AG20443 (cell line): Measurements from ENCODE around the gene CNNM2.
"Not testable (repeated sequence)": the region's sequence is repeated elsewhere in the genome, so short reads cannot be mapped to it uniquely, and the experiment has no call there.

Experiments
- DNase-seq: peaks from one replicate; pipeline ENCODE4 v3.0.0; 2012; ENCODE audit warnings: low spot score, mixed read lengths

Gene CNNM2

GRCh38 chr10:102967123-102967522, 49.0 kb downstream of the CNNM2 start:
- no peak for DNase-seq

DNA sequence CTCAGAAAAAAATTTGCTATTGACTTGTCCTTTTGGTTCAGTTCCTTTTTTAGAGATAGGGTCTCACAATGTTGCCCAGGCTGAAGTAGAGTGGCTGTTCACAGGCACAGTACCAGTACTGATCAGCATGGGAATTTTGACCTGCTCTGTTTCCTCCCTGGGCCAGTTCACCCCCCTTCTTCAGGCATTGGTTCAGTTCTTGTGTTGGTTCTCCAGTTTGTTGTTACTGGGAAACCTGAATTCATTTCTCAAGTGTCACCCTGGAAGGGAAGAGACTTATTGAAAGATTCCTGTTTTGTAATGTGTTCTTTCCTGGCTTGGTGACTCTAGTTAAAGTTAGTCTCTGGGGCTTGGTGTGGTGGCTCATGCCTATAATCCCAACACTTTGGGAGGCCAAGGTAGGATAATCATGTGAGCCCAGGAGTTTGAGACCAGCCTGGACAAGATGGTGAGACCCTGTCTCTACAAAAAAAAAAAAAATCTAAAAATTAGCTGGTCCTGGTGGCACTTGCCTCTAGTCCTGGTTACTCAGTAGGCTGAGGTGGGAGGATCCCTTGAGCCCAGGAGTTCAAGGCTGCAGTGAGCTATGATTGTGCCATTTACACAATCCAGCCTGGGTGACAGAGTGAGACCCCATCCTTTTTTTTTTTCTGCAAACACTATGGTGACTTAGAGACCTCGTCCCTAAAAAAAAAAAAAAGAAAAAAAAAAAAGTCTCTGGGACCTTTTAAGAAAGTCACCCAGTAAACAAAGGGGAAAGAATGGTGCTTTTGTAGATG, 52.7 kb downstream of the CNNM2 start:
- peak; percentile 21 for DNase-seq

- peak; percentile 43 for DNase-seq
Measured at GRCh38 chr10:102975483-102976379, 57.6 kb downstream of the CNNM2 start.

- DNase-seq = not testable (repeated sequence)
Measured at GRCh38 chr10:102976380-102976726, 58.3 kb downstream of the CNNM2 start.

DNA sequence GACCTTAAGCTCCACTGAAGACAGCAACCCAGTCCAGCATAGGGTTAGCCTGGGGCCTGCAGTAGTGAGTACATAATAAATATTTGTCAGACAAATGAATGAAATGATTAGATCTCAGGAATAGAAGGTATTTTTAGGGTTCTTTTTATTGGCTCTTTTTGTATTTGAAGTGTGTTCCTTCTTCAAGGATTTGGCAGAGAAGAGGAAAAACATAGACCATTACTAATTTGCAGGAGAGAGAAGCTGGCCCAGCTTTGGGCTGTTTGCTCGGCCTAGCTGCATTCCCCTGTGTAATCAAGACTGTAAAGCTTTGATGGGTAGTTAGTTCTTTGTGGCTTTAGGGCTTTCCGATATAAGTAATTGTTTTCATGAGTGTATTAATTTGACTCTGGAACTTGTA, 64.2 kb downstream of the CNNM2 start:
- DNase-seq = no peak

GRCh38 chr10:102984086-102984485, 66.0 kb downstream of the CNNM2 start:
- DNase-seq = no peak

DNA sequence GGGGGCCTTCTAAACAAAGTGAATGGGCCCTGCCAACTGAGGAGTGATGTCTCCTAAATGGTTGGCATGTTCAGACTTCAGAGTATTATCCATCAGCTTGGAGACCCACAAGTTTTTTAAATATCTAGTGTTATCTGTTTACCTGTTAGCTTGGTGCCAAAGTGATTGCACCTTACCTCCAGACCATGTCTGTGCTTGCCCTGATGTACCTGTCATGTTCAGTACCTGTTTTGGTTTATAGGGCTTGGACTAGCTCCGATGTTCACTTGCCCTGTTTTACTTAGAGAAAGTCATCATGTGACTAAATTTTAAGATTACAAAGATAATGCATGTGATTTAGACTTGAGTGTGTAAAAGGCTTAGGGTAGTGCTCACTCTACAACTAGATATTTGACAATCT, 67.7 kb downstream of the CNNM2 start:
- DNase-seq = no peak

DNA sequence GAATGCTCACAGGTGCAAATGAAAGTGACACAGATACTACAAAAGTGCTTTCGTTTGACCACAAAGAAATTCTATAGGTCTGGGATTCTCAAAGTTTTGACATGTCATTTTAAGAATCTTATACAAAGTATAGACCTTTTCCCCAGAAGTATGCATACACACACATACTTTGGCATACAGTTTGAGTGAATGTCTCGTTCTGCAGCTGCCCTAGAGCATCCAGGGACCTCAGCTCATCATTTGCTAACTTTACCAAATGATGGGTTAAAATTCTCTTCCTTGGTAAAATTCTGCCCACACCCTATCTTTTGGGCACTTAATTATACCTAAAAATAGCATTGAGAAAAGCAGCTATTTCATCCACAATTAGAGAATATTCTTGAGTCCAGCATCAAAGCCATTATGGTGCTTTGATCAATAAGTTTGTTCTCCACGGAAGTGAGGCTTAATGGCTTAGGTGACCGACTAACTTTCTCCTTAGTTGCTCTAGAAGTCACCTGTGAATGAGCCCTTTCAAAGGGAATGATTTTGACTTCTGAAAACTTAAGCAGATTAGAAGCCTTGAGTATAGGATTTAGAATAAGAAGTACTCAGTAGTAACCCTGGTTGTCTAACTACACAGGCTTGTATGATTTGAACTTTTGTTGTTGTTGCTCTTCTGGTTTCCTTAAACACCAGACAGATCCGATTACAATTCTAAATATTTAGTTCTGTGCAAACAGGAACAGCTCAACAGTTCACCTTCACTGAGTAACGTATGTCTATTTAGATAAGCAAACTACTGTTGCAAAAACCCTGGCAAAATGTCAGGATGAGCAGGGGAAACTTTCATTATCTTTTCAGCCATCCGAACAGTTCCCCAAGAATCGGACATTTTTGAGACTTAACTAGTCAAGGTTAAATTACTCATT, 70.6 kb downstream of the CNNM2 start:
- DNase-seq = no peak

DNA sequence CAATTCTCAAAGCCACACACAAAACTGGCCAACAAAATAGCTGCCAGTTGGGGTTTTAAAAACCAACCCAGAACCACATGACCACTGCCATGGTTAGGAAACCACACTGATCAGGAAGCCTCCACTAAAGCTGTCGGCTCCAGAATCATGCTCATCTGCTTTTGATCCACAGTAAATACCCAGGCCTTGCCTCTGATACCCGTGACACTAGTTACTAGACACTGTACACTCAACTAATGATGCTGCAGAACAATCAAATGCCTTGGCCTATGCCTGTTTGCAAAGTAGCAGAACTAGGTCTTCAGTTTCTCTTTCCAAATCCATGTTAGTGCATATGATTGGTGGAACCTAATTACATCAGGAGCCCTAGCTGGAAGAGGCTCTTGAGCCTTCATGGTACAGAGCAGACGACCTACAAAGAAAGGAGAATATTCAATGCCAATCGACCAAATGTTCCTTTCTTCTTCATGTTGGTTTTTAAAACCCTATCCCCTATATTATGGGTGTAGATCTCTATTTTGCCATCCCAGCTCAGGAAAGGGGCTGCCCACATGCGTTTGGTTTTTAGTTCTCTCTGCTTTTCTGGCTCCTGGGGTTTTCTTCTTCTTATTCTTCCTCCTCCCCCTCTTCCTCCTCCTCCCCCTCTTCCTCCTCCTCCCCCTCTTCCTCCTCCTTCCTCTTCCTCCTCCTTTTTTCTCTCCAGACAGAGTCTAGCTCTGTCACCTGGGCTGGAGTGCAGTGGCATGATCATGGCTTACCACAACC, 76.6 kb downstream of the CNNM2 start:
- DNase-seq = no peak

GRCh38 chr10:102996876-102997275, 78.8 kb downstream of the CNNM2 start:
- DNase-seq = no peak

- DNase-seq = no peak
Measured at GRCh38 chr10:102997998-102998397, 79.9 kb downstream of the CNNM2 start.

DNA sequence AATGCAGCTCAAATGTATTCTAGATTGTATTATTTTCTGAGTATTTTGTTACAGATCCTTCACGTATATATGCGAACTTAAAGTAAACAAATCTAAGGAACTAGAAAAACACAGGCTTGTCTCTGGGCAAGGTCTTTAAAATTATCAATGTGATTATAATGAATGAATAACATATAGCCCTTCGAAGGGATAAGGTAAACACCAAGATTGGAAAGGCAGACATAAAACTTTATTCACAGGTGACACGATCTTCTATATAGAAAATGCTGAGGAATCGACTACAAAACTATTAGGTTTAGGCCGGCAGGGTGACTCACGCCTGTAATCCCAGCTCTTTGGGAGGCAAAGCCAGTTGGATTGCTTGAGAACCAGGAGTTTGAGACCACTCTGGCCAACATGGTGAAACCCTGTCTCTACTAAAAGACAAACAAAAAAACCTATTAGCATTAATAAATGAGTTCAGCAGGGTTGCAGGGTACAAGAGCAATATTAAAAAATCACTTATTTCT, 80.4 kb downstream of the CNNM2 start:
- DNase-seq = no peak

- DNase-seq = not testable (repeated sequence)
Measured at GRCh38 chr10:103000050-103000449, 82.0 kb downstream of the CNNM2 start.

- no peak for DNase-seq
Measured at GRCh38 chr10:103007017-103007416, 88.9 kb downstream of the CNNM2 start.

GRCh38 chr10:103013416-103013815, 95.3 kb downstream of the CNNM2 start:
- no peak for DNase-seq

GRCh38 chr10:103019425-103019824, 101.3 kb downstream of the CNNM2 start:
- DNase-seq = no peak

DNA sequence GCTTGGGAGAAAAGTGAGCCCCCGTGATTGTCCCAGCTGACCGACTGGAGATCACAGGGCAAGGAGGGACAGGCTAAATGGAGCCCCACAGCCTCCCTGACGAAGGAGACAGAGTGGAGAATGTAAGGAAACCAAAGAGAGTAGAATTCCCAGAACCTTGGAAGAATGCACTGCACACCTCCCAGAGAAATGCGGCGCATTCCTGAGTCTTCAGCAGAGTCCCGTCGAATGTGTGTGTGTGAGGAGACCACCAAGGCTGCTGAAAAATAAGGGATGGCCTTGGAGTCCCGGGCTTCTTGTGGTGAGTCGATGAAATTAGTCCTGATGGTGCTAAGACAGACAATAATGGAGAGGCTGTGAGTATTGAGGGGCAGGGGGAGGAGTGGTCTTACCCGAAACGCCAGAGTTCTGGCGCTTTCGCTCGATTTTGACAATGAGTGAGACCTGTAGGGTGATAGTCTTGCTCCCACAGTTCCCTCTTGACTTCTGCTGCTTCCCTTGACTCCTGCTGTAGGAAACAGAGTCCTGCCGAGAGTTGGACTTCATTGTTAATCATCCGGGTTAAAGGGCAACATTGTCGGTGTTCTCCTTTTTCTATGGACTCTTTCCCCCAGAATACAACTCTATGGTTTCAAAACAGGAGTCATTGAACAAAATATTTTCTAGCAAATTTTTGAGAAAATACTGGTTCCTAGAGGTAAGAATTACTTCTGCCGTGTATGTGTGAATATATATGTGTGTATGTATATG, 103.2 kb downstream of the CNNM2 start:
- no peak for DNase-seq

DNA sequence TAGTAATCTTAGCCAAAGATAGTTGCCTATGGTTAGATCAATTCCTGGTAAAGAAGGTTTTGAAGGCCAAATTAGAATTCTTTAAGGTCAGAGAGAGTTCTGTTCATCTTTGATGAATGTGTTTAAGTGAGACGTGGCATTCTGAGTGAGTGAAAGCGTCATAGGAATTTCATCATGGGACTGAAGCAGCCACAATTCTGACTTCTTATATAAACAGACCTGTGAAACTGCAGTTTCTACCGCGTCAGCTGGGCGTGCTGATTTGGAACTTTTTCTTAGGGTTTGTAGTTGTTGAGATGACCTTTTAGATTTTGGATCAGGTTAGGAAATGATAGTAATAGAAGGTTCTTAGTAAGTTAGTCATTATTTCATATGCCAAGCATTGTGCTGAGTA, 103.8 kb downstream of the CNNM2 start:
- DNase-seq = peak; percentile 17

GRCh38 chr10:103025696-103026095, 107.6 kb downstream of the CNNM2 start:
- DNase-seq = no peak

DNA sequence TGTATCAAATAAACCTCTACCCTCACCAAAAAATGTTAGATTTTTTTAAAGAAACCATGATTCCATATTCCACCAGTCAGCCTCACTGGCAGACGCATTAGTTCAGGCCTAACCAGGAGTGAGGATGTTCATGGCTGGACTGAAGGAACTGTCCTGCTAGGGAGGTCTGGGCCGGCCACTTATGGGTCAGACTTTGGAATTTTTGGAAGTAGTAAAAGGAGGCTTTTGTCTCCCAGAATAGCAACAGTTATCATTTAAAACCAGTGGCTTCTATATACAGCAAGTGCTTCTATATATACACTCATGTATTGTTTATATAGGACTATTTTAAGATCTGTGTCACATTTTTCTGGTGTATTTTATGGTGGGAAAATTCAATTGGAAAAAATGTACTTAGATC, 120.5 kb downstream of the CNNM2 start:
- no peak for DNase-seq

DNA sequence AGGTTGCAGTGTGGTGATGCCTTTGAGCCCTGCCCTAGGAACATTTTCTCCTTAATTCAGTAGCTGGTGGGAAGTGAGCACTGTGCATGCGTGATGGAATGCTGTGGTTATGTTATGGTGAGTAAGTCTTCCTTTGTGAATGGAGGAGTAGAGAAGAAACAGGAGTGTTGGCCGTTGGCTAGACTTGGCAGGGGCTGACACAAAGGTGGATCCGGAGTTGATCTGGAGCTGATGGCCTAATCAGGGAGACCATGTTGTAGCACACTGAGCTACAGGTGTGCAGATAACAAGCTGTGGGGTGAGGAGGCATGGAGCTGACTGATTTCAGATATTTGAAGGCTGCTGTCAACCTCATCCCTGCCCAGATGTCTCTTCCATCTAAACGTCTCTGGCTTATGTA, 122.3 kb downstream of the CNNM2 start:
- peak; percentile 76 for DNase-seq
